Testis (tissue), 2 donors: ENCODE data around the gene ADK.

ENCODE experiments used
- POLR2A ChIP-seq: fragments of 450-650 bp; IDR thresholded peaks from one replicate; pipeline ENCODE4 v1.6.1; 2017; ENCODE audit warnings: antibody characterized with exemption, mild to moderate bottlenecking, moderate library complexity
- TF ChIP-seq, protein P1 (sequence below), 3 experiments: fragments of 450-650 bp in 2 of 3; fragments of 200-600 bp in 1 of 3; sonication (generic) in 1 of 3; IDR thresholded peaks; one replicate each; pipeline ENCODE4 v1.5.1; 2016 to 2019; ENCODE audit warnings: antibody characterized with exemption in 3 of 3, mild to moderate bottlenecking in 2 of 3, moderate library complexity in 1 of 3

GRCh38 chr10:74109452-74109851 is 41.6 kb upstream of the ADK start:
- TF ChIP-seq, protein P1, sequence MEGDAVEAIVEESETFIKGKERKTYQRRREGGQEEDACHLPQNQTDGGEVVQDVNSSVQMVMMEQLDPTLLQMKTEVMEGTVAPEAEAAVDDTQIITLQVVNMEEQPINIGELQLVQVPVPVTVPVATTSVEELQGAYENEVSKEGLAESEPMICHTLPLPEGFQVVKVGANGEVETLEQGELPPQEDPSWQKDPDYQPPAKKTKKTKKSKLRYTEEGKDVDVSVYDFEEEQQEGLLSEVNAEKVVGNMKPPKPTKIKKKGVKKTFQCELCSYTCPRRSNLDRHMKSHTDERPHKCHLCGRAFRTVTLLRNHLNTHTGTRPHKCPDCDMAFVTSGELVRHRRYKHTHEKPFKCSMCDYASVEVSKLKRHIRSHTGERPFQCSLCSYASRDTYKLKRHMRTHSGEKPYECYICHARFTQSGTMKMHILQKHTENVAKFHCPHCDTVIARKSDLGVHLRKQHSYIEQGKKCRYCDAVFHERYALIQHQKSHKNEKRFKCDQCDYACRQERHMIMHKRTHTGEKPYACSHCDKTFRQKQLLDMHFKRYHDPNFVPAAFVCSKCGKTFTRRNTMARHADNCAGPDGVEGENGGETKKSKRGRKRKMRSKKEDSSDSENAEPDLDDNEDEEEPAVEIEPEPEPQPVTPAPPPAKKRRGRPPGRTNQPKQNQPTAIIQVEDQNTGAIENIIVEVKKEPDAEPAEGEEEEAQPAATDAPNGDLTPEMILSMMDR (IDR thresholded peaks at IDR 0.05): no peak
- no peak for TF ChIP-seq POLR2A
